Measurements from ENCODE around the gene RNASEH1. TPM values are rescaled to one million over a fixed set of nuclear protein-coding genes. Genes with fewer than 3 reads are reported as not detected.
"Not testable (repeated sequence)": the region's sequence is repeated elsewhere in the genome, so short reads cannot be mapped to it uniquely, and the experiment has no call there.

The RNASEH1 gene
- total and polyA plus RNA-seq, 2 donors (not counting 1 experiment from before 2014, with no cell fraction given) = 23.8 to 31.2 TPM

DNA sequence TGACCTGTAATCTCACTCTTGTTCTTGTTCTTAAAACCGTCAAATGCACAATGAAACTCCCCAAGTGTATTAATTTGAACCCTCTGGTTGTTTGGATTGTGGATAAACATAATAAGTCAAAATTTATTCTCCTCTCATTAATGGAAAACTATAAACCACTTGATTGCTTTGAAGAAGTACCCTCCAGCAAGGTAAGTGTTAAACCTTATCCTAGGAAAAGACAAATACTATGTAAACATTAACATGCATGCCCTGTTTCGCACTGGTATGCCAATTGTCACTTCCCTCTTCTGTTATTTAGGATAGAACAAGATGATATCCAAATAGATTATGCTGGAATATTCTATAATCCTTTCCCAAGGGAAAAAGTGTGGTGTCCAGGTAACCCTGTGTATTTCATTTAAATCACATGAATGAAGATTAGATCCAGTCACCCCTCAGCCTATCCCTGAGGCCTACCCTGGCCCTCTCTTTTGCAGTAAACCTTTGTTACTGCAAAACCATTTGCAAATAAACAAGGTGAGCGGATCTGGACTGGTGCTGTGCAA lies 40.1 kb downstream of the RNASEH1 start:
- peak overlapping the region; percentile 100 for H3K4me2 ChIP-seq (ENCODE audit: extremely low read depth, insufficient read depth, low read length)
- DNase-seq (ENCODE audit: low read depth in 2 of 2) = no peak
- no peaks in the 10 kb centered on the region for H3K27me3 ChIP-seq (ENCODE audit: control insufficient read depth, insufficient read depth, low read length)
- no peak for TF ChIP-seq EZH2 (IDR thresholded peaks at IDR 0.05; ENCODE audit: low read length, missing control alignments)
- TF ChIP-seq, protein P1, sequence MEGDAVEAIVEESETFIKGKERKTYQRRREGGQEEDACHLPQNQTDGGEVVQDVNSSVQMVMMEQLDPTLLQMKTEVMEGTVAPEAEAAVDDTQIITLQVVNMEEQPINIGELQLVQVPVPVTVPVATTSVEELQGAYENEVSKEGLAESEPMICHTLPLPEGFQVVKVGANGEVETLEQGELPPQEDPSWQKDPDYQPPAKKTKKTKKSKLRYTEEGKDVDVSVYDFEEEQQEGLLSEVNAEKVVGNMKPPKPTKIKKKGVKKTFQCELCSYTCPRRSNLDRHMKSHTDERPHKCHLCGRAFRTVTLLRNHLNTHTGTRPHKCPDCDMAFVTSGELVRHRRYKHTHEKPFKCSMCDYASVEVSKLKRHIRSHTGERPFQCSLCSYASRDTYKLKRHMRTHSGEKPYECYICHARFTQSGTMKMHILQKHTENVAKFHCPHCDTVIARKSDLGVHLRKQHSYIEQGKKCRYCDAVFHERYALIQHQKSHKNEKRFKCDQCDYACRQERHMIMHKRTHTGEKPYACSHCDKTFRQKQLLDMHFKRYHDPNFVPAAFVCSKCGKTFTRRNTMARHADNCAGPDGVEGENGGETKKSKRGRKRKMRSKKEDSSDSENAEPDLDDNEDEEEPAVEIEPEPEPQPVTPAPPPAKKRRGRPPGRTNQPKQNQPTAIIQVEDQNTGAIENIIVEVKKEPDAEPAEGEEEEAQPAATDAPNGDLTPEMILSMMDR (conservative IDR thresholded peaks at IDR 0.05 in 1 of 2, IDR thresholded peaks at IDR 0.05 in 1 of 2; ENCODE audit: low read depth in 1 of 2, low read length in 2 of 2) = no peak
- H3K9ac ChIP-seq (ENCODE audit: insufficient read depth, low read length) = peak overlapping the region; percentile 89
- peaks cover 15% of the 10 kb centered on the region for H3K79me2 ChIP-seq (ENCODE audit: control insufficient read depth, insufficient read depth, low read length)
- H3K36me3 ChIP-seq (ENCODE audit: control insufficient read depth, insufficient read depth, low read length) = no peaks in the 10 kb centered on the region
- no peaks in the 10 kb centered on the region for H3K9me3 ChIP-seq (ENCODE audit: control insufficient read depth, insufficient read depth, low read depth, low read length)
- peak overlapping the region; percentile 46 to 90 (median 88) for H3K4me3 ChIP-seq (replicated peaks in 1 of 4; ENCODE audit: control extremely low read depth in 1 of 4, insufficient read depth in 1 of 4, low read depth in 3 of 4, low read length in 4 of 4)
- H3K4me1 ChIP-seq (ENCODE audit: control insufficient read depth, extremely low read depth, insufficient read depth, low read length) = peaks cover 5% of the 10 kb centered on the region
- peak overlapping the region; percentile 16 for H3K27ac ChIP-seq (ENCODE audit: insufficient read depth, low read length)
- peak overlapping the region; percentile 37 for H2AFZ ChIP-seq (ENCODE audit: low read length)
- H4K20me1 ChIP-seq (ENCODE audit: control insufficient read depth, extremely low read depth, insufficient read depth, low read length) = no peaks in the 10 kb centered on the region

DNA sequence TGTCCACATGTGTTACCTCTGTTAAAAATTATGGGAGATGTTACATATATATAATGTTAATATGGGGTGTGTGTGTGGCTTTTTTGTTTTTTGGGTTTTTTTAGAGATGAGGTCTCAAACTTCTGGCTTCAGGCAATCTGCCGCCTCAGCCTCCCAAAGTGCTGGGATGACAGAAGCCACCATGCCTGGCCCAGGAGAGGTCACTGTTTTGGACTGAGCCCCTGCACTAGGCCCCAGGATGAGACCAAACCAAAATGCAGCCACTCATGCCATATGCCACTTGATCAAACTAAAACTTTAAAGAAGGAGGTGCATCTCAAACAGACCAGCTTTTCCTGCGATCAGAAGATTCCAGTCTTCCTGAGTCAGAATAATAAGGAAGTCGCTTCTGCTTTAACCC lies 41.3 kb downstream of the RNASEH1 start:
- Histone ChIP-seq H2AFZ (ENCODE audit: low read length) (no peak overlapping the region), H3K9ac (ENCODE audit: insufficient read depth, low read length) (no peak overlapping the region), H3K4me1 (ENCODE audit: control insufficient read depth, extremely low read depth, insufficient read depth, low read length) (no peaks in the 10 kb centered on the region), H3K79me2 (ENCODE audit: control insufficient read depth, insufficient read depth, low read length) (peaks cover 15% of the 10 kb centered on the region), H3K4me2 (ENCODE audit: extremely low read depth, insufficient read depth, low read length) (no peak overlapping the region), H3K27me3 (ENCODE audit: control insufficient read depth, insufficient read depth, low read length) (no peaks in the 10 kb centered on the region), H3K4me3 (replicated peaks in 1 of 4; ENCODE audit: control extremely low read depth in 1 of 4, insufficient read depth in 1 of 4, low read depth in 3 of 4, low read length in 4 of 4) (no peak overlapping the region), H3K9me3 (ENCODE audit: control insufficient read depth, insufficient read depth, low read depth, low read length) (no peaks in the 10 kb centered on the region), H4K20me1 (ENCODE audit: control insufficient read depth, extremely low read depth, insufficient read depth, low read length) (no peaks in the 10 kb centered on the region), H3K36me3 (ENCODE audit: control insufficient read depth, insufficient read depth, low read length) (peaks cover 2% of the 10 kb centered on the region), H3K27ac (ENCODE audit: insufficient read depth, low read length) (no peak overlapping the region)
- TF ChIP-seq, protein P1 (conservative IDR thresholded peaks at IDR 0.05 in 1 of 2, IDR thresholded peaks at IDR 0.05 in 1 of 2; ENCODE audit: low read depth in 1 of 2, low read length in 2 of 2) = no peak
- no peak for TF ChIP-seq EZH2 (IDR thresholded peaks at IDR 0.05; ENCODE audit: low read length, missing control alignments)
- DNase-seq (ENCODE audit: low read depth in 2 of 2) = no peak

DNA sequence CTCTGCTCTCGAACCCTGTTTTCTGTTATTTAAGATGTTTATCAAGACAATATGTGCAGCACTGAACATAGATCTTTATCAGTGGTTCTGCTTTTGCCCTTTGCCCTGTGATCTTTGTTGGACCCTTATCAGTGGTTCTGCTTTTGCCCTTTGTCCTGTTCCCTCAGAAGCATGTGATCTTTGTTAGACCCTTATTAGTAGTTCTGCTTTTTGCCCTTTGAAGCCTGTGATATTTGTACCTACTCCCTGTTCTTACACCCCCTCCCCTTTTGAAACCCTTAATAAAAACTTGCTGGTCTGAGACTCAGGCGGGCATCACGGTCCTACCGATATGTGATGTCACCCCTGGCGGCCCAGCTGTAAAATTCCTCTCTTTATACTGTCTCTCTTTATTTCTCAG lies 42.7 kb downstream of the RNASEH1 start:
- not testable (repeated sequence) for H3K4me2 ChIP-seq (ENCODE audit: extremely low read depth, insufficient read depth, low read length); H3K9me3 ChIP-seq (ENCODE audit: control insufficient read depth, insufficient read depth, low read depth, low read length); H3K36me3 ChIP-seq (ENCODE audit: control insufficient read depth, insufficient read depth, low read length); DNase-seq (ENCODE audit: low read depth in 2 of 2); H3K9ac ChIP-seq (ENCODE audit: insufficient read depth, low read length); H3K4me3 ChIP-seq (replicated peaks in 1 of 4; ENCODE audit: control extremely low read depth in 1 of 4, insufficient read depth in 1 of 4, low read depth in 3 of 4, low read length in 4 of 4); H2AFZ ChIP-seq (ENCODE audit: low read length); H3K27ac ChIP-seq (ENCODE audit: insufficient read depth, low read length); H4K20me1 ChIP-seq (ENCODE audit: control insufficient read depth, extremely low read depth, insufficient read depth, low read length); H3K4me1 ChIP-seq (ENCODE audit: control insufficient read depth, extremely low read depth, insufficient read depth, low read length); H3K27me3 ChIP-seq (ENCODE audit: control insufficient read depth, insufficient read depth, low read length)
- peaks cover 15% of the 10 kb centered on the region for H3K79me2 ChIP-seq (ENCODE audit: control insufficient read depth, insufficient read depth, low read length)

All from fibroblast of lung (primary cell).